GM21737 (cell line): ENCODE results near the gene KIF4A.
"Not testable (repeated sequence)": the region's sequence is repeated elsewhere in the genome, so short reads cannot be mapped to it uniquely, and the experiment has no call there.

ENCODE experiments used
- ATAC-seq: cut with Tn5 transposase; IDR thresholded peaks from one replicate; pipeline ENCODE4 v1.9.1; 2021; ENCODE audit warnings: mild to moderate bottlenecking, moderate library complexity; ENCODE audit not compliant: unreplicated experiment

The KIF4A gene

GRCh38 chrX:70289168-70289792 is 624 bp upstream of the KIF4A start:
- peak; percentile 8 for ATAC-seq

GRCh38 chrX:70292788-70293187 is 2.9 kb downstream of the KIF4A start:
- ATAC-seq: no peak

GRCh38 chrX:70293621-70294020 is 3.7 kb downstream of the KIF4A start:
- no peak for ATAC-seq

GRCh38 chrX:70301716-70302115 is 11.8 kb downstream of the KIF4A start:
- no peak for ATAC-seq

DNA sequence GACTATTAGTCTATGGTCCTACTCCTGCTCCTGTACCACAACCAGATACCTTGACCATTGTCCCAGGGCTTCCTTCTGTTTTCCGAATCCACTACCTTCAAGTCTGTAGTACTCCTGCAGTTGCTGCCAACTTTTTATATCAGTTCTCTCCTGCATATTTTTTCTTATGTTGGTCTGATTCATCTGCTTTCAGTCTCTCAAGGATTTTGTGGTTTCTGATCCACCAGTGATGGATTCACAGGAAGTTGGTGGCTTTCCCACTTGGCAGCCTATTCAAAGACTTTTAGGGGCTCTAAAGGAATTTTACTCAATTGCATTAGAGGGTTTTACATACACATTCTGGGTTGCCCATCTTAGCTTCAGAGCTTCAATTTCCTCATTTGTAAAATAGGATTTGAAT is 23.6 kb downstream of the KIF4A start:
- no peak for ATAC-seq

DNA sequence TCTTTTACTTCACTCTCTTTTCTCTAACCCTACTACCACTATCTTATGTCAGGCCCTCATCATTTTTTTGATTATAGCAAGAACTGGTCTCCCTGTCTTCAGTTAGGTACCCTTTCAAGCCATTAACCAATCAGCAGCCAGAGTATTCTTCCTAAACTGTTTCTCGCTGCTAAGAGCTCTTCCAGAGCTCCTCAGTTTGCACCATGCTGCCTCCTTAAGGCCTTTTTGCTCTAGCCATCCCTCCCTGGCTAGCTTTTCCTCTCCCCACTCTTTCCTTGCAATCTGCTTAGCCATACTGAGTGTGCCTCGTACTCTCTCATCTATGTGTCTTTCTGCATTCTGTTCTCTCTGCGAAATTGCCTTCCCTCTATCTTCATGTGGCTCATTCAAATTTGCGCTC is 32.9 kb downstream of the KIF4A start:
- no peak for ATAC-seq

- not testable (repeated sequence) for ATAC-seq
Observed at GRCh38 chrX:70323628-70324027, 33.7 kb downstream of the KIF4A start.

DNA sequence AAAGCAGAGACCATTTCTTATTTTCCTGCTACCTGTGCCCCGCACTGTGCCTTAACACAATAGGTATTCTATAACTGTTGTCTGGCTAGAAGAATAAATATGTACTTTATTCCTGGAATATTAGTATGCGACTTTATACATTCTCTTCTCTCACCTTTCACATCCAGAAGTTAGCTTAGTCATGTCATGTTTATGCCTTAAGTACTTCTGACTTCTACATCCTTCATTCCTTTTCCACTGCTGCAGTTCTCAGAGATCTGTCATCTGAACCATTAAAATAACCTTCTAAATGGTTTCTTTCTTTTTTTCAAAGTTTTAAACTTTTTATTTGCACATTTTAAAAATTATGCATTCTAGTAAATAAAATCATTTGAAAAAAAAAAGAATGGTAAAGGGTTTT is 34.4 kb downstream of the KIF4A start:
- no peak for ATAC-seq

- no peak for ATAC-seq
Observed at GRCh38 chrX:70331161-70331560, 41.3 kb downstream of the KIF4A start.

DNA sequence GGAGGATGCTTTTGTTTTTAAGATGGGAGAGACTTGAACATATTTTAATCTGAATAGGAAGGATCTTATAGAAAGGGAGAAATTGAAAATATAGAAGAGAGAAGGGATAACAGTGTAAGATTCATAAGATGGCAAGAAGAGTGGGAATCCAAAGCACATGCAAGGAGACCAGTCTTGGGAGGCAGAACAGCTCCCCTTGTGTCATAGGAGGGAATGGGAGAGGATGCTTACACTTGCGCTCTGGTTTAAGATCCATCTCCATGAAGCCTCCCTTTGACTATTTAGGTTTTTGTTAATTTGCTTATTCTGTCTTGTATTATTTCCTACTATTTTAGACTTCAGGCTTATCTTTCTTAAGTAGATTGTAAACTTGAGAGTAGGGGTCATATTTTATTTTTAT is 42.7 kb downstream of the KIF4A start:
- ATAC-seq: no peak

DNA sequence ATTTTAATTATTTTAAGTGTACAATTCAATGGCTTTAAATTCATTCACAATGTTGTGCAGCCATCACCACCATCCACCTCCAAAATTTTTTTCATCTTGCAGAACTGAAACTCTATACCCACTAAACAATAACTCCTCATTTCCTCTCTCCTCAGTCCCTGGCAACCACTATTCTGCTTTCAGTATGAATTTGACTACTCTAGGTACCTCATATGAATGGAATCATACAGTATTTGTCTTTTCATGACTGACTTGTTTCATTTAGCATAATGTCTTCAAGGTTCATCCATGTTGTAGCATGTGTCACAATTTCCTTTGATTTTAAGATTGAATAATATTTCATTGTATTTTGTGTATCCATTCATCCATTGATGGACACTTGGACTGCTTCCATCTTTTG is 46.9 kb downstream of the KIF4A start:
- peak; percentile 100 for ATAC-seq

- no peak for ATAC-seq
Observed at GRCh38 chrX:70338290-70338689, 48.4 kb downstream of the KIF4A start.

DNA sequence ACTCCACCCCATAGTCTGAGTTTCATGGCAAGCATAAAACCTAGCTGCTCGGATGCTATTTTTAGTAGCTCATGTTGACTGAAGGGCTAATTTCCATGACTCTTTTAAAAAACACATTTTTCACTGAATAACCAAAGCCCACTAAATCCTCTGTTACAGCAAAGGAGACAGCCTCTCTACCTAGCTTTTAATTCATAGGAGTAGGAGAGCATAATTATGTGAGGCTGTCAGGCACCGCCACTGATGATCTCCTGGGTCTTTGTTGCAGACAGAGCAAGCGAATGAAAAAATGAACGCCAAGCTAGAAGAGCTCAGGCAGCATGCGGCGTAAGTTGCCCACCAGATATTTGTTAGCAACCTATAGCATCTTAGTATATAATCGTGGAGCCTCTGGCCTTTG is 53.5 kb downstream of the KIF4A start:
- ATAC-seq: no peak

DNA sequence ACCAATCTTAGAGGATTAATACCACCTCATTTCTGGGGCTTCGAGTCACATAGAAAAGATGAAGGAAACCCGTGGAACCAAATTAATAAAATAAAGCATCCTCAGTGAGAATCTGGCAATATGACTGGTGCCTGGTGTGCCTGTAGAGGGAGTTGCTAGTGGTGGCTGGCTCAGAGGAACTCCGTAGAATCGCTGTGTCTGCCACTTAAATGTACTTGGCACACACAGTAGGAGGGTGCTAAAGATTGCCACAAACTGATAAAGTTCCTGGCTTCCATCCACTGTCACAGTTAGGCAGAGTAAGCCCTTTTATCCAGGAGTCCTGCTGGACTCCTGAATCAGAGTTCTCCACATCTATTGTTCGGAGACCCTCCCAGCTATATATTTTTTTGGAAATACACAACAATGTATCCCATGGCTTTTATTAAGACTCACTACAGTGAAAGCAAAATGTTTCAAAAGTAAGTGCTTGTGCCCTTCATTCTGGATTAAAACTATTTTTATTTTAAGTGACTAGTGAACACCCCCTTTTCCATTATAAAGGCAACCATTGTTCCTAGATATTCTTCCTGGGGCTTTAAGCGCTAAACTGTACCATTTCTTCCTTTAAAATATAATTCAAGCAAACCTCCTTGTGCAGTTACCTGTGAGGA is 56.6 kb downstream of the KIF4A start:
- no peak for ATAC-seq

DNA sequence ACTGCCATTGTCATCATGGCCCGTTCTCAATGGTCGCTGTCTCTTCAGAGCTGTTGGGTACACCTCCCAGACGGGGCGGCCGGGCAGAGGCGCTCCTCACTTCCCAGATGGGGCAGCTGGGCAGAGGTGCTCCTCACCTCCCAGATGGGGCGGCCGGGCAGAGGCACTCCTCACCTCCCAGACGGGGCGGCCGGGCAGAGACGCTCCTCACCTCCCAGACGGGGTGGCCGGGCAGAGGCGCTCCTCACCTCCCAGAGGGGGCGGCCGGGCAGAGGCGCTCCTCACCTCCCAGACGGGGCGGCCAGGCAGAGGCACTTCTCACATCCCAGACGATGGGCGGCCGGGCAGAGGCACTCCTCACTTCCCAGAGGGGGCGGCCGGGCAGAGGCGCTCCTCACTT is 58.9 kb downstream of the KIF4A start:
- ATAC-seq: not testable (repeated sequence)

- ATAC-seq: not testable (repeated sequence)
Observed at GRCh38 chrX:70349367-70350125, 59.6 kb downstream of the KIF4A start.

- no peak for ATAC-seq
Observed at GRCh38 chrX:70352496-70352895, 62.6 kb downstream of the KIF4A start.

GRCh38 chrX:70353514-70353913 is 63.6 kb downstream of the KIF4A start:
- ATAC-seq: no peak

DNA sequence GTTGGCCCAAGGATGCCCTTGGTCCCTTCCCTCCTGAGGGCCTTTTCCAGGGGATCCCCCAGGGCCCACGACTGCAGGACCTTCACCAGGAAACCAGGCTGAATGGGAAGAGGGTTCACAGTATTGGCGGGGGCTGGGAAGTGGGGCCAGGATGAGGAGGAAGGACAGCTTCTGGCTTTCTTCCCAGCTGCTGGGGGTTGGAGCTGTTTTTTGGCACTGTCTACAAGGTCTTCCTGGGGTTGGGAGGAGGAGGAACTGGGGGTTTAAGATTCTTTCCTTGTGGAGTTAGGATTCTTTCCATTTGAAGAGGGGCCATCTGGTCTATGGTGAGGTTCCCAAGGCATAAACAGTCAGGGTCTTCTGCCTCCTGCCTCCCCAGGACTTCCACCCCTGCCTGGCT is 64.8 kb downstream of the KIF4A start:
- no peak for ATAC-seq

DNA sequence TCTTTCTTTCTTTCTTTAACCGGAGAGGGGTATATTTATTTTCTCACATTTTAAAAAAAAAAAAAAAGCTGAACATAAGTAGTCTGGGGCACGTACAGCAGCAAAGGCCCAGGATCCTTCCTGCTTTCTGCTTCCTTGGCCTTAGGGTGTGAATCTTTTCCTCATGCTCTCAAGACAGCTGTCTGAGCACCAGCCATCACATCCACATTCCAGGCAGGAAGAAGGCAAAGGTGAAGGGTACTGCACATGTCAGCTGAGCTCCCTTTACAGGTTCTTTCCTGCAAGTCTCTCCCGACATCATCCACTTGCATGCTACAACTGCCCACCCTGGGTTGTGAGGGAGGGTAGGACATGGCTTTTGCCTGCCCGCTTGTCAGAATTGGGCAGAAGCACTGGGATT is 69.6 kb downstream of the KIF4A start:
- no peak for ATAC-seq

- ATAC-seq: no peak
Observed at GRCh38 chrX:70360366-70360765, 70.5 kb downstream of the KIF4A start.

DNA sequence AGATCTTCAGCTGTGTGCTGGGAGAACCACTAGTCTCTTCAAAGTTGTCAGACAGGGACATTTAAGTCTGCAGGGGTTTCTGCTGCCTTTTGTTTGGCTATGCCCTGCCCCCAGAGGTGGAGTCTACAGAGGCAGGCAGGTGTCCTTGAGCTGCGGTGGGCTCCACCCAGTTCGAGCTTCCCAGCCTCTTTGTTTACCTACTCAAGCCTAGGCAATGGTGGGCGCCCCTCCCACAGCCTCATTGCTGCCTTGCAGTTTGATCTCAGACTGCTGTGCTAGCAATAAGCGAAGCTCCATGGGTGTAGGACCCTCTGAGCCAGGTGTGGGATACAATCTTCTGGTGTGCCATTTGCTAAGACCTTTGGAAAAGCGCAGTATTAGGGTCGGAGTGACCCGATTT is 78.8 kb downstream of the KIF4A start:
- not testable (repeated sequence) for ATAC-seq
